GM18858 (cell line): ENCODE measurements around the gene SFMBT2.
A peak's percentile ranks its signal among the peaks of the same experiment; 100 is the strongest.

Source experiments
- ATAC-seq: cut with Tn5 transposase; IDR thresholded peaks from one replicate; pipeline ENCODE4 v1.9.1; 2021; ENCODE audit not compliant: unreplicated experiment

Gene SFMBT2

GRCh38 chr10:7410862-7411670 is at the start of gene SFMBT2:
TSS of gene SFMBT2 (minus strand) at chr10:7411034. CDS start at chr10:7381898, 29,136 bp downstream.
- ATAC-seq: no peak

GRCh38 chr10:7460006-7460405 is 49.2 kb upstream of the SFMBT2 start:
- ATAC-seq: no peak

GRCh38 chr10:7458556-7458955 is 47.7 kb upstream of the SFMBT2 start:
- no peak for ATAC-seq

- ATAC-seq: peak; percentile 79
Measured at GRCh38 chr10:7457478-7458316, 46.9 kb upstream of the SFMBT2 start.

- ATAC-seq: no peak
Measured at GRCh38 chr10:7449063-7449695, 38.3 kb upstream of the SFMBT2 start.

GRCh38 chr10:7445474-7446185 is 34.8 kb upstream of the SFMBT2 start:
- ATAC-seq: peak; percentile 79

GRCh38 chr10:7444551-7445121 is 33.8 kb upstream of the SFMBT2 start:
- ATAC-seq: no peak

GRCh38 chr10:7443036-7443435 is 32.2 kb upstream of the SFMBT2 start:
- ATAC-seq: no peak

GRCh38 chr10:7441403-7442147 is 30.7 kb upstream of the SFMBT2 start:
- no peak for ATAC-seq

- ATAC-seq: no peak
Measured at GRCh38 chr10:7439696-7440095, 28.9 kb upstream of the SFMBT2 start.

GRCh38 chr10:7438196-7438986 is 27.6 kb upstream of the SFMBT2 start:
- ATAC-seq: no peak

GRCh38 chr10:7436490-7437100 is 25.8 kb upstream of the SFMBT2 start:
- no peak for ATAC-seq

GRCh38 chr10:7435674-7436073 is 24.8 kb upstream of the SFMBT2 start:
- ATAC-seq: peak; percentile 53

- no peak for ATAC-seq
Measured at GRCh38 chr10:7434378-7434777, 23.5 kb upstream of the SFMBT2 start.

- no peak for ATAC-seq
Measured at GRCh38 chr10:7433861-7434260, 23.0 kb upstream of the SFMBT2 start.

- ATAC-seq: no peak
Measured at GRCh38 chr10:7432884-7433726, 22.3 kb upstream of the SFMBT2 start.

- ATAC-seq: no peak
Measured at GRCh38 chr10:7428673-7429350, 18.0 kb upstream of the SFMBT2 start.
